ENCODE measurements around the gene EDEM1.

The EDEM1 gene

GRCh38 chr3:5192571-5193365 lies 5.3 kb downstream of the EDEM1 start:
- no peak overlapping the region for H3K4me2 ChIP-seq (ENCODE audit: low read length)
- H3K27me3 ChIP-seq (ENCODE audit: control insufficient read depth, insufficient read depth, low read length): no peaks in the 10 kb centered on the region
- peaks cover 38% of the 10 kb centered on the region for H3K4me1 ChIP-seq (ENCODE audit: control insufficient read depth, insufficient read depth, low read length)
- no peaks in the 10 kb centered on the region for H3K9me3 ChIP-seq (replicated peaks; ENCODE audit: low read length)
- no peak overlapping the region for H3K4me3 ChIP-seq (ENCODE audit: low read length)
- H3K36me3 ChIP-seq (ENCODE audit: insufficient read depth, low read length): peaks cover 5% of the 10 kb centered on the region
- no peak overlapping the region for H3K9ac ChIP-seq (ENCODE audit: low read depth, low read length)

- no peaks in the 10 kb centered on the region for H3K27me3 ChIP-seq (ENCODE audit: control insufficient read depth, insufficient read depth, low read length)
- H3K4me2 ChIP-seq (ENCODE audit: low read length): peak overlapping the region; percentile 38
- no peak overlapping the region for H3K4me3 ChIP-seq (ENCODE audit: low read length)
- H3K4me1 ChIP-seq (ENCODE audit: control insufficient read depth, insufficient read depth, low read length): peaks cover 35% of the 10 kb centered on the region
- H3K9me3 ChIP-seq (replicated peaks; ENCODE audit: low read length): no peaks in the 10 kb centered on the region
- H3K36me3 ChIP-seq (ENCODE audit: insufficient read depth, low read length): peaks cover 5% of the 10 kb centered on the region
- no peak overlapping the region for H3K9ac ChIP-seq (ENCODE audit: low read depth, low read length)
These were observed 6.8 kb downstream of the EDEM1 start for GRCh38 chr3:5194341-5194740.

DNA sequence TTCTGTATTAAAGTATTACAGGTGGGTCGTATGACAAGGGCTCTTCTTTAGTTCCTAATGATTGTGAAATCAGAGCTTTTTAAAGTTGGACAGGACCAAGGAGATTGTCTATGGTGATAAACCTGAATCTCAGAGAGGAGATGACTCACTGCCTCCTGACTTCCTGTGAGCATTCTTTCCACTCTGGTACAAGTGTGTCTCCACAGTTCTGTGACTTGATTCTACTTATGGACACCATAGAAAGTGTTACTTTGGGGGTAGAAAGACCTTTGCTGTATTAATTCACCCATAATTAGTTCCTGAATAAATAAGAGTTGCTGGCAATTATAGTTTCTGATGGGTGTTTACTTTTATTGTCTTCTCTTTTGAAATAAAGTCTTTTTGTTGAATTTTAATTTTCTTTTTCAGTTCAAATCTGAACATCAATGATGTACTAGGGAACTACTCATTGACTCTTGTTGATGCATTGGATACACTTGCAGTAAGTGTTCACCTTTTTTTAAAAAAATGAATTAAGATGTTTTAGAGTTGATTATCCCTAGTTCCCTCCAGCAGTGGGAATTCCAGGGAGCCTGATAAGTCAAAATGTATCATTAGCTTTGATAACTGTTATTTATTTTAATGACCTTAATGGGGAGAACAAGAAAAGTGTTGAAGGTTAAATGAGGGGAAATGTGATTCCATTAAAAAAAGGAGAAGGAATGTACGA lies 7.4 kb downstream of the EDEM1 start:
- peaks cover 35% of the 10 kb centered on the region for H3K4me1 ChIP-seq (ENCODE audit: control insufficient read depth, insufficient read depth, low read length)
- no peak overlapping the region for H3K9ac ChIP-seq (ENCODE audit: low read depth, low read length)
- peaks cover 9% of the 10 kb centered on the region for H3K36me3 ChIP-seq (ENCODE audit: insufficient read depth, low read length)
- H3K9me3 ChIP-seq (replicated peaks; ENCODE audit: low read length): no peaks in the 10 kb centered on the region
- no peak overlapping the region for H3K4me3 ChIP-seq (ENCODE audit: low read length)
- H3K4me2 ChIP-seq (ENCODE audit: low read length): peak overlapping the region; percentile 38
- H3K27me3 ChIP-seq (ENCODE audit: control insufficient read depth, insufficient read depth, low read length): no peaks in the 10 kb centered on the region

GRCh38 chr3:5195605-5196004 lies 8.1 kb downstream of the EDEM1 start:
- Histone ChIP-seq H3K4me2 (ENCODE audit: low read length) (no peak overlapping the region), H3K4me3 (ENCODE audit: low read length) (peak overlapping the region; percentile 43), H3K36me3 (ENCODE audit: insufficient read depth, low read length) (peaks cover 13% of the 10 kb centered on the region), H3K9me3 (replicated peaks; ENCODE audit: low read length) (no peaks in the 10 kb centered on the region), H3K9ac (ENCODE audit: low read depth, low read length) (no peak overlapping the region), H3K27me3 (ENCODE audit: control insufficient read depth, insufficient read depth, low read length) (no peaks in the 10 kb centered on the region), H3K4me1 (ENCODE audit: control insufficient read depth, insufficient read depth, low read length) (peaks cover 29% of the 10 kb centered on the region)

DNA sequence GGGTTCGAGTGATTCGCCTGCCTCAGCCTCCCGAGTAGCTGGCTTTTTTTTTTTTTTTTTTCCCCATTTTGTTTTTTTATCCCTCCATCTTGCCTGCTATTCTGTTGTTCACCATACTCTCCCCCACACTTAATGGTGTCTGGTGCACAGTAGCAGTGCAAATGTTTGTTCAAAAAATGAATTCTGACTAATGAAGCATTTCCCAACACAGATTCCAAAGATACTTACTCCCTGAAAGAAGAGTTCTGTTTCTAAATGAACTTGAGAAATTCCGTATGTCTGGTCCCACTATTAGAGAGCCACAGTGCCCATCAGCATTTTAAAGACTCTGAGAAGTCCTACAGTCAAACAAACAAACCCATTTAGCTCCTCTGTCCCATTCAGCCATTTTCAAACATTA lies 9.5 kb downstream of the EDEM1 start:
- Histone ChIP-seq H3K36me3 (ENCODE audit: insufficient read depth, low read length) (peaks cover 21% of the 10 kb centered on the region), H3K4me1 (ENCODE audit: control insufficient read depth, insufficient read depth, low read length) (peaks cover 29% of the 10 kb centered on the region), H3K4me2 (ENCODE audit: low read length) (no peak overlapping the region), H3K27me3 (ENCODE audit: control insufficient read depth, insufficient read depth, low read length) (no peaks in the 10 kb centered on the region), H3K4me3 (ENCODE audit: low read length) (no peak overlapping the region), H3K9ac (ENCODE audit: low read depth, low read length) (no peak overlapping the region), H3K9me3 (replicated peaks; ENCODE audit: low read length) (no peaks in the 10 kb centered on the region)

DNA sequence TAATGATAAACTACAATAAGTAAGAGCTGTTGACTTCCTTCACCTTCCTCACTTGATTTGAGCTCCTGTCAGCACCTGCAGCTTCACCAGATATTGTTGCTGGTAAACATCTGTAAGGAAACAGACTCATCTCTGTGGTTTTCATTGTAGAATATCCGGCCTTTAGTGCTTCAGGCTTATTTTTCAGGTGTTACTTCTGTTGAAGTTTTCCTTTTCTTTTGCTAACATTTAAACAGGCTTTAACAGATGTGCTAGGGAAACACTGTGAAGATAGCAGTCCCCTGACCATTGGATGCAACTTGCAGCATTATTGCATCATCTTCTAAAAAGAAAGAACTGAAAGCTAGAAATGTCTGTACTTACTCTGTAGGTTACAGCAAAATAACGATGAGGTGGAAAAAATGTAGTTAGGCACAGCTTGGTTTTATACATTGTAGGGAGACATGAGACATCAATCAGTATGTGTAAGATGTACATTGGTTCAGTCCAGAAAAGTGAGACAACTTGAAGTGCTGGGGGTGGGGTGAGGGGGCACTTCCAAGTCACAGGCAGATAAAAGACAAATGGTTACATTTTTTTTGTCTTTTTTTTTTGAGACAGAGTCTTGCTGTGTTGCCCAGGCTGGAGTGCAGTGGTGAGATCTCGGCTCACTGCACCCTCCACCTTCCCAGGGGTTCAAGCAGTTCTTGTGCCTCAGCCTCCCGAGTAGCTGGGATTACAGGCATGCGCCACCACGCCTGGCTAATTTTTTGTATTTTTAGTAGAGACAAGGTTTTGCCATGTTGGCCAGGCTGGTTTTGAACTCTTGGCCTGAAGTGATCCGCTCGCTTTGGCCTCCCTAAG lies 10.2 kb downstream of the EDEM1 start:
- Histone ChIP-seq H3K36me3 (ENCODE audit: insufficient read depth, low read length) (peaks cover 27% of the 10 kb centered on the region), H3K9me3 (replicated peaks; ENCODE audit: low read length) (no peaks in the 10 kb centered on the region), H3K4me1 (ENCODE audit: control insufficient read depth, insufficient read depth, low read length) (peaks cover 29% of the 10 kb centered on the region), H3K9ac (ENCODE audit: low read depth, low read length) (no peak overlapping the region), H3K4me2 (ENCODE audit: low read length) (no peak overlapping the region), H3K4me3 (ENCODE audit: low read length) (no peak overlapping the region), H3K27me3 (ENCODE audit: control insufficient read depth, insufficient read depth, low read length) (no peaks in the 10 kb centered on the region)

DNA sequence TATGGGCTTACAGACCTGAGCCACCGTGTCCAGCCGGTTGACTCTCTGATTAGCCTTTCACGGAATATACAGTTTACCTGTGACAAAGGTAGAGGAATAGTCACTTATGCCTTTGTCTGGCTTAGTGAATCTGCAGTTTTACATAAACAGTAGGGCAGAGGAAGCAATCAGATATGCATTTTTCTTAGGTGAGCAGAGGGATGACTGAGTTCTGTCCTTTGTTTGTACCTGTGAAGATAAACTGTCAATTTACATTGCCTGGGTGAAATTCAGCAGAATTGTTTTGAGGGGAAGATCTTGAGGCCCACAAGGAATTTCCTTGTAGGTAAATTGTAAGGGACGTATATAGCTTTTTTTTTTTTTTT lies 10.8 kb downstream of the EDEM1 start:
- H3K9me3 ChIP-seq (replicated peaks; ENCODE audit: low read length): no peaks in the 10 kb centered on the region
- H3K4me2 ChIP-seq (ENCODE audit: low read length): no peak overlapping the region
- no peak overlapping the region for H3K4me3 ChIP-seq (ENCODE audit: low read length)
- H3K4me1 ChIP-seq (ENCODE audit: control insufficient read depth, insufficient read depth, low read length): peaks cover 29% of the 10 kb centered on the region
- H3K9ac ChIP-seq (ENCODE audit: low read depth, low read length): no peak overlapping the region
- H3K36me3 ChIP-seq (ENCODE audit: insufficient read depth, low read length): peaks cover 33% of the 10 kb centered on the region
- H3K27me3 ChIP-seq (ENCODE audit: control insufficient read depth, insufficient read depth, low read length): no peaks in the 10 kb centered on the region

GRCh38 chr3:5198986-5199731 lies 11.7 kb downstream of the EDEM1 start:
- H3K4me1 ChIP-seq (ENCODE audit: control insufficient read depth, insufficient read depth, low read length): peaks cover 27% of the 10 kb centered on the region
- H3K27me3 ChIP-seq (ENCODE audit: control insufficient read depth, insufficient read depth, low read length): no peaks in the 10 kb centered on the region
- H3K9me3 ChIP-seq (replicated peaks; ENCODE audit: low read length): no peaks in the 10 kb centered on the region
- H3K9ac ChIP-seq (ENCODE audit: low read depth, low read length): no peak overlapping the region
- H3K4me2 ChIP-seq (ENCODE audit: low read length): no peak overlapping the region
- H3K4me3 ChIP-seq (ENCODE audit: low read length): no peak overlapping the region
- H3K36me3 ChIP-seq (ENCODE audit: insufficient read depth, low read length): peaks cover 35% of the 10 kb centered on the region

- no peak overlapping the region for H3K4me3 ChIP-seq (ENCODE audit: low read length)
- H3K36me3 ChIP-seq (ENCODE audit: insufficient read depth, low read length): peaks cover 55% of the 10 kb centered on the region
- peaks cover 8% of the 10 kb centered on the region for H3K4me1 ChIP-seq (ENCODE audit: control insufficient read depth, insufficient read depth, low read length)
- H3K9me3 ChIP-seq (replicated peaks; ENCODE audit: low read length): no peaks in the 10 kb centered on the region
- no peaks in the 10 kb centered on the region for H3K27me3 ChIP-seq (ENCODE audit: control insufficient read depth, insufficient read depth, low read length)
- no peak overlapping the region for H3K9ac ChIP-seq (ENCODE audit: low read depth, low read length)
- no peak overlapping the region for H3K4me2 ChIP-seq (ENCODE audit: low read length)
These were observed 14.0 kb downstream of the EDEM1 start for GRCh38 chr3:5201536-5201935.

DNA sequence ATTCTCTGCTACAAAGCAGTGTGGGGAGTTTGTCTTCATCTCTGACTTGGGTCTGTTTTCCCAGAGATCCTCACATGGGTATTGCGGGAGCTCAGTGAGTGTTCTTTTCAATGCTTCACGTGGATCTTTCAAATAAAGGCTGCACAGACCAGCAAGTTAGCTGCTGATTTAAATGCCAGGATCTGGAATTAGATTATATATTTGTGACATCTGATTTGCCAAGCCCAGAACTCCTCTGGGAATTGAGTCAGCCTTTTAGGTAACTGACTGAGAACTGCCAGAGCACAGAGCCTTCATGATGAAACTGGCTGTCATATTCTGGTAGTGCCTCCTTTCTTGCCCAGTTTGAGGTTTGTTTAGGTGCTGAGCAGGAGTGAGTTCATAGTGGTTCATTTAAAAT lies 14.7 kb downstream of the EDEM1 start:
- Histone ChIP-seq H3K9ac (ENCODE audit: low read depth, low read length) (no peak overlapping the region), H3K4me1 (ENCODE audit: control insufficient read depth, insufficient read depth, low read length) (peaks cover 6% of the 10 kb centered on the region), H3K27me3 (ENCODE audit: control insufficient read depth, insufficient read depth, low read length) (no peaks in the 10 kb centered on the region), H3K36me3 (ENCODE audit: insufficient read depth, low read length) (peaks cover 62% of the 10 kb centered on the region), H3K9me3 (replicated peaks; ENCODE audit: low read length) (no peaks in the 10 kb centered on the region), H3K4me3 (ENCODE audit: low read length) (no peak overlapping the region), H3K4me2 (ENCODE audit: low read length) (no peak overlapping the region)
